SW 1271 (cell line): Measurements from ENCODE around the gene ITLN1.
A peak's percentile ranks its signal among the peaks of the same experiment; 100 is the strongest.

Experiments
- DNase-seq, 2 experiments: peaks; one replicate each; lab custom pipeline; 2025; lab: John Stamatoyannopoulos, UW

ITLN1 gene

DNA sequence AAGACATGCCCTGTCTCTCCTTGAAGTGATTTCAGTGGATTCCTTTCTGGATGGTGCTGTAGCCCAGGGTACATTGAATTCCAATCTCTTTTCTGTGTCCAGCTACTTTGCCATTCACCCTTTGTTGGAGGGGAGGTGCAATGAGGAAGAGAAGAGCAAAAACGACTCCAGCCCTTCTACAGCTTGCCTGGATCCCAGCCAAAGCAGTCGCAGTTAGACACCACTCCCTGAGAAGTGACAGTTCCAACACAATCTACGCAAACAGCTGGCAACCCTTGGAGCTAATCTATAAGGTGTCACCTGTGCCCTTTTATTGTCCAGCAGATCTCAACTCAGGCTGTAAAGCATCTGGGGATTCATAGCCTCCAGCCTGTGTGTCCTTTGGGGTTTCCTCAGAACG lies 26.9 kb downstream of the ITLN1 start:
- no peak for DNase-seq

DNA sequence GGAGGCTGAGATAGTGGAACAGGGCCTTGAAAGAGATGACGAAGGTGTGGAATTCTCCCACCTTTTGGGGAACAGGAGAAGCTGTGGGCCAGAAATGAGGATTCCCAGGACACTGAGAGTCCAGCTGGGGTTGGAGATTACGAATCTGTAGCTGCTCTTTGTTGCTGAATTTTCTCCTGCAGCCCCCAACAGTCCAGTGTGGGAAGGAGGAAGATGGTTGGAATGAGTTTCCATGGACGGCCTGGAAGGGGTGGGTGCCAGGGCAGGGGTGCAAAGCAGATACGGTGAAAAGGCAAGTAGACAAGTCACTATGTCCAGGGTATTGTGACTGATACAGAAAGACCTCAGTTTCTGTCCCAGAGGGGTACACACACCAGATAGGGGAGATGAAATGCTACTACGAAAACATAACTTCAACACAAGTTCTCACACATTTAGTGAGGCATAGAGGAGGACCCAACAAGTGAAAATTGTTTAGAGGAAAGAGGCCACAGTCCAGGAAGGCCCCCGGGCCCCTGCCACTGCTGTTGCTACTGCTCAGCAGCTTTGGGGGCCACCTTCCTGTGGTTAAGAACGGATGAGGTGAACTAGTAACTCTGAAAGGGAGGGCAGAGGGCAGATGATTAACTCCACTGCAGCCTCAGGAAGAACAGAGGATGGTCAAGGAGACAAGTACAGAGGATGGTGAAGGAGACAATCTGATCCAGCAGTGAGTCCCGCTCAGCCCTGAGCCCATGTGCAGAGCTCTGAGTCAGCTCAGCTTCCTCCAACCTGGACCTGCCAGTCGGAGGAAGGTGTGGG lies 29.6 kb downstream of the ITLN1 start:
- no peak for DNase-seq

DNA sequence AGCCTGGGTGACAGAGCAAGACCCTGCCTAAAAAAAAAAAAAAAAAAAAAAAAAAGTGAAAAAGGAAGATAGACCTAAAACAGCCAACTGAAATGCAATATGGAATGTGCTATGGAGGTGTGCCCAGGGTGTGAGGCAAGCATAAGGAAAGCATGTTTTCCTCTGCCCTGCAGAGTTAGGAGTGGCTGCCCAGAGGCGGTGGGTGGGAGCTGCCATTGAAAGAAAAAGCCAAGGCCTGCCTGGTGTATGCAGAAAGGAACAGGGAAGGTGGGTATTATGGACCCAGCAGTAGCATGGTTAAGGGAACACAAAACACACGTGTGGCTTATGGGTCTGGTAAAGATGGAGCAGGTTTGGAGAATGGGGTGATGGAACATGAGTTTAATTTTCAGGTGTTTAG lies 31.2 kb downstream of the ITLN1 start:
- no peak for DNase-seq

DNA sequence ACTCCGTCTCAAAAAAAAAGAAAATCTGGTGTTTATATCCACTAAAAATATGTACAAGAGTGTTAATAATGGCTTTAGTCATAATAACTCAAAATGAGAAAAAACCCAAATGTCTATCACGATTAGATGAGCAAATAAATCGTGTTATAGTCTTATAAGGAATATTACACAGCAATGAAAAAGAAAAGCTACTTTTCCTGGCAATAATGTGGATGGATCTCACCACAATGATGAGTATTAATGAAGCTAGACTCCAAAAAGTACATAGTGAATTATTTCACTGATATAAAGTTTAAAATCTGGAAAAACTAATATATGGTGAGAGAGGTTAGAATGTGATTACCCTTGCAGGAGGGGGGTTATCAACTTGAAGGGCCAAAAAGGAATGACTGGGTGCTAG lies 32.0 kb downstream of the ITLN1 start:
- DNase-seq, result no peak

DNA sequence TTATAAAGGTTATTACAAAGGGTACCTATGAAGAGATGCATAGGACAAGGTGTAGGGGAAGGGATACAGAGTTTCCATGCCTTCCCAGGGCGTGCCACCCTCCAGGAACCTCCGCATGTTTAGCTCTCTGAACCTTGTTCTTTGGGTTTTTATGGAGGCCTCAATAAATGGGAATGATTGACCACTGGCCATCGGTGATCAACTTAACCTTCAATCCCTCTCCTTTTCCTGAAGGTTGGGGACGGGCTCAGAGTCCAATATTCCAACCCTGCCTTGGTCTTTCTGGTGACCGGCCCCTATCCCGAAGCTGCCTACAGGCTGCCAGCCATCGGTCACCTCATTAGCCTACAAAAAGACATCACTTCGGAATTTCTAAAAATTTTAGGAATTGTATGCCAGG lies 34.0 kb downstream of the ITLN1 start:
- DNase-seq, result no peak

DNA sequence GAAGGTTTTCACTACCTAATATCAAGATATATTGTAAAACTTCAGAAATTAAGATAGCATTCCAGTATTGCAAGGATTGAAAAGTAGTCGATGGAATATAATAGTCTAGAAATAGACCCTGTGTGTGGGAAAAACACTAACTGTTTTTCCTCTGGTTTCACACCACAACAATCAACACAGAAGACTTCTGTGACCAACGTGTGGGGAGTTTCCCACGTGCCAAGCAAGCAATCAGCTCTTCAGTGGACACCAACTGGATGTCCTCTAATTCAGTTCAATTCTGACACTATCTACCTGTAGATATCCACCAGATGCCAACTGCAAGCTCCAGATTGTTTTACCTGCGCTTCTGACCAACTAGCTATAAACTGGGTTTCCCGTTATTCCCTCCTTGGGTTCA lies 34.4 kb downstream of the ITLN1 start:
- DNase-seq, result no peak

DNA sequence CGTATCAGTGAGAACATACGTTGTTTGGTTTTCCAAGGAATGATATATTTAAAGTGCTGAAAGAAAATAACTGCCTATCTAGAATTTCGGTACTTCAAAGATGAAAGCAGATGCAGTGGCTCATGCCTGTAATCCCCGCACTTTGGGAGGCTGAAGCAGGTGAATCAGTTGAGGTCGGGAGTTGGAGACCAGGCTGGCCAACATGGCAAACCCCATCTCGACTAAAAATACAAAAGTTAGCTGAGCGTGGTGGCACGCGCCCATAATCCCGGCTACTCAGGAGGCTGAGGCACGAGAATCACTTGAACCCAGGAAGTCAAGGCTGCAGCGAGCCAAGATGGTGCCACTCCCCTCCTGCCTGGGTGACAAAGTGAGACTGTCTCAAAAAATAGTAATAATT lies 38.7 kb downstream of the ITLN1 start:
- DNase-seq, result no peak

DNA sequence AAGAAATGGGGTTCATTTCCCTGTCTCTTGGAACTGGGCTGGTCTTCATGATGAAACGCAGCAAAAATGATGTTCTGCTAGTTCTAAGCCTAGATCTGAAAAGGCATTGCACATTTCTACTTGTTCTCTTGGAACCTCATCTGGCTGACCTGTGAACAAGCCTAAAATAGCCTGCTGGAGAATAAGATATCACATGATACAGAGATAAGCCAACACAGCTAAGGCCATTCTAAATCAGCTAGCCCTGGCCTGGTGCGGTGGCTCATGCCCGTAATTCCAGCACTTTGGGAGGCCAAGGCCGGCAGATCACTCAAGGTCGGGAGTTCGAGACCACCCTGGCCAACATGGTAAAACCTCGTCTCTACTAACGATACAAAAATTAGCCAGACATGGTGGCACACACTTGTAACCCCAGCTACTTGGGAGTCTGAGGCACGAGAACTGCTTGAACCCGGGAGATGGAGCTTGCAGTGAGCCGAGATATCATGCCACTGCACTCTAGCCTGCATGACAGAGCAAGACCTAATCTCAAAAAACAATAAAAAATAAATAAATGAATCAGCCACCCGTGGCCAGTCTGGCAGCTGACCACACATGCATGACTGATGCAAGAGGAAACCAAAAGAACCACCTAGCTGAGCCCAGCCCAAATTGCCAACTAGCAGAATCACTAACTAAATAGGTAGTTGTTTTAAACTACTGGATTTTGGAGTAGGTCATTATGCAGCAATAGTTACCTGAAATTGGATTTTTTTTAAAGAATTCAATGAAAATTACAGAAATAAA lies 40.3 kb downstream of the ITLN1 start:
- no peak for DNase-seq

DNA sequence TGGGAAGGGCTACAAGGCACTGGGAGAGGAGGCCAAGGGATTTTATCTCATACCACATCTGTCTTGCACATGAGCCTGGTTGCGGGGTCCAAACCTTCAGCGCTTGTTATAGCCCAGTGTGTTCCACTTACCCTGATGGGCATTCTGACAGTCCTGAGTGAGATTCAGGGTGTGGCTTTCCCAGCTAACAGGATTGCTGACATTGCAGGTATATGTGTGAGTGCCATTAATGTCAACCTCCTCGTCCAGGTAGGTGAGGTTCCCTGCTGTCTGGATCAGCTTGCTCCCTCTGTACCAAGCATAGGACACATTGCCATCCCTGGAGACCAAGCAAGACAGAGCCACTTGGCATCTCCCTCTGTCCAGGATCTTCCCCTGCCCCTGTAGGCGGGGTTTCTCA lies 43.9 kb downstream of the ITLN1 start:
- DNase-seq, result no peak

DNA sequence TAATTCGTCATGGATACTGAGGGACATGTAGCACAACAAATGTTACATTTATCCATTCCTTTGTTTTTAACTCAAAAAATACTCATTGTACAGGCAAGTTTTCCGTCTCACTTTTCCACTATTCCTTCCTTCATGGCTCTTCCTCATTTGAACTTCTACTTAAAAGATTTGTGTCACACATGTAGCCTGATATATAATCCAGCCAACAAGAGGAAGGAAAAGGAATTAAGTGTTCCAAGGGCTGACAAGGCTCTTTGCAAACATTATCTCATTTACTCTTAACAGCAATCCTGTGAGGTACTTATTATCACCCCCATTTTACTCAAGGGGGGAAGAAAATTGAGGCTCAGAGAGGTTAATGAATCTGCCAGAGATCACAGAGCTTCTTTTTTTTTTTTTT lies 45.2 kb downstream of the ITLN1 start:
- no peak for DNase-seq

DNA sequence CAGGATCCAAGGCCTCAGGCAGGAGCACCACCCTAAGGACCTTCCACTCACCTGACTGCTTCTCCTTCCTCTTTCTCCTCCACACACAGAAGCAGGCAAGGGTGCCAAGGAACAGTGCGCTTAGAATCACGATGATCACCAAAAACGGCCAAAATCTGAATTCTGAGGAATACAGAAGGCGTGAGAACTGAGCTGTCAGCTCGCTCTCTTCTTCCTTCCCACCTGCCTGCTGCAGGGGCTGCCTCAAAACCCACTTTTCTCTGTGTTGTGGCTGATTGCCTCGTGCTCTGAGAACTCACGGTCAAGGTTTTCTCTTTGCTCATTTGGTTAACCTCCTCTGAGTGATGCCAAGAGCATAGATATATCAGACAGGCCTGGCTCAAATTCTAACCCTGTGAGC lies 46.1 kb downstream of the ITLN1 start:
- no peak for DNase-seq

DNA sequence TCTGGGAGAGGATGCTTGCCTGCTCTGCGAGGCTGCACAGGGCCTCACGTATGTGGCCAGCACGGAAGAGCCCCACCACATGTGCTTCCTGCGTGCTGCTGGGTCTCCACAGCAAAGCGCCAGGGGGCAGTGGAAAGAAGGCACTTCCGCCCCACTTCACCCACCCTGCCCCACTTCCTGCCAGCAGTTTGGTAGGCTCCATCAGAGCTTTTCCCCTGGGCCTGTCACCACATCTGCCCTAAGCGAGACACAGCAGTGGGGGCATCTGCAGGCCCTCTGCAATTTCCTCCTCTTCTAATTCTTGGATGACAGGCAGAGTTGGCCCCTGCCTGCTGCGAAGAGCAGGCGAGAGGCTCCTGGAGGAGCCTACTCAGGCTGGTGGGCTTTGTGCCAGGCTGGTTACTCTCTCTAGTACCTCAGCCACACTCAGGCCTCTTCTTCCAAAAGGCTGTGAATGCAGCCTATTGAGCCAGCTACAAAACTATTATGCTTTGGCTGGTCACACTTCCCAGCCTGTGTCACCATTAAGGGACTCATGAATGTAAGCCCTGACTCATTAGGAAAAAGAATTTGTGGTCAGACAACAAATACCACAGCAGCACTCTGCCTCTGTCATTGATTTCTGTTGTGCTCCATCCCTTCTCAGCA lies 47.3 kb downstream of the ITLN1 start:
- no peak for DNase-seq

DNA sequence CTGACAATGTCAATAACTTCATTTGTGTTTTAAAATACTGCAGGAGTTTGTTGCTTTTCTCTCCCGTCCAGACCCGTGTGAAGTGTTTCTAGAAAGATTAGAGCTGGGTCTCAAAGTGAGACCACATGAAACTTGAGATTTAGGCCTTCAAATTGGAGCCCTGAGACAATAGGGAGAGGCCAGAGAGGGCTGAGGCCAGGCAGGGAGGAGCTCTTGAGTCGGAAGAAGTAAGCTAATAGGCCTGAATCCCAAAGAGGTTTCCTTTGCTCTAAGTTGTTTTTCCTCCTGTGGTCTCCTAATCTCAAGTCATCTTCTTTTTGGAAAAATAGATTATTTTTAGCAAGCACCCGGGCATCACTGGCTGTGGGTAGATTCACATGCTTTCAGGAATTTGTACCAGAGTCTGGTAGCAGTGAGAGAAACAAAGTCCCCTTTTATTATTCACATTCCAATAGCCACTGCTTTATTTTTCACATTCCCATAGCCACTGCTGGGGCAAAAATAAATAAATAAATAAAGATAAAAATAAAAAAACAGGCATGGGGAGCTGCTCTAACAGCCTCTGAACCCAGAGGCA lies 47.9 kb downstream of the ITLN1 start:
- no peak for DNase-seq

DNA sequence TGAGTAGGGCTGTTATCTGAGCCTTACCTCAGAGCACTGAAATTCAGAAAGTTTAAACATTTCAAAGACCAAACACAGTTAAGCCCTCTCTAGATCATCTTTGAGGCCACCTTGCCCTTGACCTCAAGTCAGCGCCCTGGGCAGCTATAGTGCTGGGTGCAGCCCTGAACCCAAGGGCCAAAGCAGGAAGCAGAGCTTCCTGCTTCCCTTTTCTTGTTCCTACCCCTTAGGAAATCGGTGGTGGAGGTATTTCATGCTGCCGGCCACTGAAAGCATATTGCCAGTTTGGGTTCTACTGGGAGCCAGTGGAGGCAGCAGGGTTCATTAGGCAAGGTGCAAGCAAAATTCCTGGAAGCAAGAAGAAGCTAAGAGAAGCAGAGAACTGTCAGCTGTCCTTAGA lies 48.4 kb downstream of the ITLN1 start:
- no peak for DNase-seq

DNA sequence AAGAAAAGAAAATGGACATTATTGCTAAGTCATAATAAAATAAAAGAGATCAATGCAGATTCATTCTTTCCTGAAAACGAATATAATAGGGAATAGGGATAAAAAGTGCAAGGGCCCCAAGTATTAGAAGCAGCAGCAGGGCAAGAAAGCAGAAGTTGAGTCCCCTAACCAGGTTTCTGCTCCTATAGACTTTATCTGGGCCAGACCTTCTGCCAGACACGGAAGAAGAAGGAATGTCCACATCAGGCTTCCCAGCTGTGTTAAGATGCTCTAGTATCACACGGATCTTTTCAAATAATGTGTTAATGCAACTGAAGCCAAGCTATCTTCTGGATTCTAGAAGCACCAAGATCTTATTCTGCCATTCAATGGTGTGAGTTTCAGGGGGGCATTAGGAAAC lies 49.2 kb downstream of the ITLN1 start:
- no peak for DNase-seq

DNA sequence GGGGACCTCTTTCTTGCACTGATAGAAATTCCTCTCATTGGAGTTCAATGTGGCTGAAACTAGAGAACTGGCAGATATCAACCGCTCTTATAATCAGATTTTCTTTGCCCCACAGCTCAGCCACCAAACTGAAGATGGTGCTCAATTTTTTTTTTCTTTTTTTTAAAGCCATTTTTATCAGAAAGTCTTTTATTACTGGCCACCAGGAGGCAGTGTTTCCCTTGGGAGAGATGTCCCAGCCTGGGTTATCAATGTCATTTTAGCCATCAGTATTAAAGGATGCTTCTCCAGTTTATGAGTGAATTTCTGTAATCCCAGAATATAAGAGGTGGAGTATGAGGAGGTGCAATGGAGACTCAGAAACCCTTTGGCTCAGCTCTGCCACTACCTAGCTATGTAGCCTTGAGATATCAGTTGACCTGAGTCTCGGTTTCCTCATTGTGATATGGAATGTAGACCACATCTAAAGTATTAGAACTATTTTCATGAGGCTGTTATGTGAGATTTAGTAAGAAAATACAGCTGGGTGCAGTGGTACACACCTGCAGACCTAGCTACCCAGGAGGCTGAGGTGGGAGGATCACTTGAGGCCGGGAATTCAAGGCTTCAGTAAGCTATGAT lies 49.9 kb downstream of the ITLN1 start:
- DNase-seq, result no peak

DNA sequence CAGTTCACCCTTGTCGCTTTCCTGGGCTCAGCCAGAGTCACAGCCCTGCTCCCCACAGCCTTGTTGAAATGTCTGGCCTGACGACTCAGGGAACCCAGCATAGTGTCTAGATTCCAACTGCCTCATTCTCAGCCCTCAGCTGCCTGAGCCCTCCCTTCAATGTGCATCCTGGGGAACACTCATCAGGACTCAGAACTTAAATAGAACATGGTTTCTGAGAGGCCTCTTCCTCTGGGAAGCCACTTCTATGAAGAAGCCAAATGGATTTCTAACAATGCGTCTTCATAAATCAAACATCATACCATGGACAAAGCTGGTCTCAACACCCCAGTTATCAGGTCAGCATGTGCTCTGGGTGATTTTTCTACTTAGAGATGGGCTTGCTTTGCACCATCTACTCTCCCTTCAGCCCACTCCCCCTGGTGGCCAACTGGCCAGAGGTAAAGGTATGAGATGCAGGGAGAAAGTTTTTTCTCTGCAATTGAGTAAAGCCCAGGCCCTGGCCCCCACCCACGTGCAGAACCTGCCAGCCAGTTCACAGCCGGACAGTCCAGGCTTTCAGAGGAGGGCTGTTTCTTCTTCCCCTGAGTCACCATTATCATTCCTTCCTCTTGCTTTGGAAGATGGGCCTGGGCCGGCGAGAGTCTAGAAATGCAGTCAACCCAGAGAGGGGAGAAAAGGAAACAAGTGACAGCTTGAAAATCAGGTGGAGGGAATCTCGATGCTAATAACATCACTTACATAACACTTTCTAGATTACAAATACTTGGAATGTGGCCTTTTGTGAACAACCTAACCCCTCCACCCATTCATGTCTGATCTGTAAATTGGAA lies 54.4 kb downstream of the ITLN1 start:
- peak in 1 of 2 experiments; percentile 23 for DNase-seq

DNA sequence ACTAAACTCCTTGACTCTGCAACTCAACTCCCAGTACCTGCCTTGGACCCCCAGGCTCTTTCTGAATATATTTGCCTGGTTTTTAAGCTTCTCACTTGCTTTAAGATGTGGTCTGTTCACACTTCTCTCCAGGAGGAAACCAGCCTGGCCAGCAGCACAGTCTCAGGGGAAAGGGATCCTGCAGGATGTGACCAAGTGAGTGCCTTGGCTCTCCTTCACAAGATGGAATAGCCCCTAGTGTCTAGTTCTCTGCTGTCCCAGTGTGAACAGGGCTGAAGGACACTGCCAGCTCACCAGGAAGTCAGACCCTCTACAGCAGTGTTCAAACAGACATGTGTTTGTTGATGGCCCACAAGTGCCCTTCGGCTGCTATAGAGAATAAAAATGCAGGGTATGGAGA lies 55.2 kb downstream of the ITLN1 start:
- no peak for DNase-seq

DNA sequence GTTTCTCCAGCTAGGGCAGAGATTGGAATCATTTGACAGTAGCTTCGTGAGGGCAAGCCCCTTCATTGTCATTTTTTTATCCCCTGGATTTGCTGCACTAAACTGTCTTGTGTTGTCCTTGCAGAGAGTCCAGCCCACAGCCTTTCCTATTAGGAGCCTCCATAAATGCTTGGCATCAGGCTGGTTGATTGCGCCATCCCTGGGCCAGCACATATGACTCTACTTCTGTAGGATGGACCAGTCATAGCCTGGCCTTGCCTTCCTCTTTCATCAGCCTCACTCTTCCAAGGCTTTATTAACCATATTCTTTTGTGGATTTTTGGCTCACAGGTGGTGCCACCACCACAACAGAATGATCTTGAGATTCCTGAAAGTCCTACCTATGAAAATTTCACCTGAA lies 57.6 kb downstream of the ITLN1 start:
- no peak for DNase-seq

DNA sequence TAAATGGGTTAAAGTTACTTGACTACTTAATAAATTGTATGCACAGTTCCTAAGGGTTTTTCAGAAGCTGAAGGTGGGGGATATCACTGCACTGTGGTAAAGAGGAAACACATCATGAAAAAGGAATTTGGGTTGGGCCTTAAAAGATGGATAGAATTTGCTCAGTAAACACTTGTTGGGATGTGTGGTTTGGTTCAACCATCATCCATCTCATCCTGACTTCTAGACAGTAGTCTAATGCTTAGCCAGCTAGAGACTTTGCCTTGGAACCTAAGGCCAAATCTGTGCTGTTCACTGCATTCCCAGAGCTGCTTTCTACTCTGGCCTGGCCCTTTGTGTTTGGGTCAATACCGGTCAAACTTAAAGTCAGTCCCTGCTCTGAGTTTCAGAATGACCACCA lies 58.4 kb downstream of the ITLN1 start:
- DNase-seq, result no peak
